ENCODE data around the gene C20orf173. TPM values are rescaled to one million over a fixed set of nuclear protein-coding genes. Genes with fewer than 3 reads are reported as not detected.

Gene C20orf173, protein sequence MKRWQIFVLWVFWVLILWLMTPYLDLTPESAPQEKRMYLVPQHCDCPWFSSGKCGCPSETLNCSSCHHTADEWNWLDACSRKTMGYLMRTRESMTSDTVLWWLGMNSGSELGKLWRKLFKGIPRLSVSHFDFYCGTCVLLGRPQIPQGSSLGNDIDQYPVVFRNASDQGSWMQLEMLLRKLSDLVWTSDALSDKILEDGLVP
- not detected for total RNA-seq

DNA sequence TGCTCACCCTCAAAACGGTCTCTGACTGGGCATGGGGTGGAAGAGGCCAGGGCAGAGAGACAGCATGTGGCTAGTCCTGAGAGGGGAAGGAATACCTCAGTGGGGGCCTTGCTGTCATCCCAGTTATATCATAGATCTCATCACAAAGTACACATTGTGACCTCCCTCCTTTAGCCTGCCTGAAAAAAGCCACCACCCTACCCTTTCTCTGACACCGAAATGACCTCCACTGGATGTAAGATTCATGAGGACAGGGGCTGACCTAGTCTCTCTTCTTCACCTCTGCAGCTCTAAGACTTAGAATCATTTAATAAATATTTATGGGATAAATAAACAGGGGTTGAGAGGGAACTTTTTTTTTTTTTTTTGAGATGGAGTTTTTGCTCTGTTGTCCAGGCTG, at the start of gene C20orf173:
C20orf173 (minus strand) TSS at position 101 of the 400 bp plus-strand sequence. CDS start 279 bp downstream, outside the sequence.
- H3K4me3 Mint-ChIP-seq: no peak within 1 kb of the TSS
- ATAC-seq (replicated peaks): no peak
- H3K36me3 Mint-ChIP-seq (ENCODE audit: low read depth): no peaks in the 10 kb centered on the region
- no peaks in the 10 kb centered on the region for H3K4me1 Mint-ChIP-seq
- no peak within 1 kb of the TSS for H3K27ac Mint-ChIP-seq
- H3K9me3 Mint-ChIP-seq: no peaks in the 10 kb centered on the region
- no peaks in the 10 kb centered on the region for H3K27me3 Mint-ChIP-seq

- Mint-ChIP-seq H3K27ac (no peak overlapping the region), H3K4me1 (no peaks in the 10 kb centered on the region), H3K4me3 (no peak overlapping the region), H3K36me3 (ENCODE audit: low read depth) (no peaks in the 10 kb centered on the region), H3K9me3 (no peaks in the 10 kb centered on the region), H3K27me3 (peaks cover 4% of the 10 kb centered on the region)
- no peak for ATAC-seq (replicated peaks)
Measured at GRCh38 chr20:35579196-35579595, 49.7 kb upstream of the C20orf173 start.

DNA sequence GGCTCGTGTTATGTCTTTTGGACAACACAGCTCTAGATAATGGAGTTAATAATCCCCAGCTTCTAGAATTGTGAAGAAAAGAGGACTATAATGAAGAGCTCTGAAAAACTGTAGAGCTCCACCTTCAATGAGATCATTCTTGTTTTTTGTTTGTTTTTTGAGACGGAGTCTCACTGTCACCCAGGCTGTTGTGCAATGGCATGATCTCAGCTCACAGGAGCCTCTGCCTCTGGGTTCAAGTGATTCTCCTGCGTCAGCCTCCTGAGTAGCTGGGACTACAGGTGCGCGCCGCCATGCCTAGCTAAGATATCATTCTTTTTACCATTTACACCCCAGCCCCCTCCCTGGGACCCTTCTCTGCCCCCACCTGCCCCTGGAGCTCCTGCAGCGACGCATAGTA, 49.0 kb upstream of the C20orf173 start:
- Mint-ChIP-seq H3K4me3 (no peak overlapping the region), H3K27me3 (peaks cover 4% of the 10 kb centered on the region)
- ATAC-seq (replicated peaks): no peak

DNA sequence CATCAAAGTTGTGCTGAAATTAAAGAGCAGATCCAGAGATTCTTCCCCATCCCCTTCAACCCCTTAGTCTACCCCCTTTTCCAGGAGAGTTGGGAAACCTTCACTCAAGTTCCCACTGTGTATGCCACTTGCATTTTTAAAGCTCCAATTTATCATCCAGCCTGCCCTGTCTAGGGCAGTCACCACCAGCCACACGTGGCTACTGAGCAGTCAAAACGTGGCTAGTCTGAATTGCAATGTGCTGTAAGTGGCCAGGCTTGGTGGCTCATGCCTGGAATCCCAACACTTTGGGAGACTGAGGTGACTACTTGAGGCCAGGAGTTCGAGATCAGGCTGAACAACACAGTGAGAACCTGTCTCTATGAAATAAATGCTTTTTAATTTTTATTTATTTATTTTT, 47.4 kb upstream of the C20orf173 start:
- Mint-ChIP-seq H3K36me3 (ENCODE audit: low read depth) (no peaks in the 10 kb centered on the region), H3K4me1 (no peaks in the 10 kb centered on the region), H3K27me3 (no peaks in the 10 kb centered on the region), H3K27ac (no peak overlapping the region), H3K4me3 (no peak overlapping the region), H3K9me3 (peaks cover 4% of the 10 kb centered on the region)
- ATAC-seq (replicated peaks): no peak

More for the DNA sequence above, 49.0 kb upstream of the C20orf173 start:
- H3K36me3 Mint-ChIP-seq (ENCODE audit: low read depth): no peaks in the 10 kb centered on the region
- no peak overlapping the region for H3K27ac Mint-ChIP-seq
- H3K9me3 Mint-ChIP-seq: no peaks in the 10 kb centered on the region
- no peaks in the 10 kb centered on the region for H3K4me1 Mint-ChIP-seq

- Mint-ChIP-seq H3K4me3 (no peak overlapping the region), H3K9me3 (peaks cover 4% of the 10 kb centered on the region), H3K27me3 (no peaks in the 10 kb centered on the region), H3K36me3 (ENCODE audit: low read depth) (no peaks in the 10 kb centered on the region), H3K4me1 (no peaks in the 10 kb centered on the region), H3K27ac (no peak overlapping the region)
- no peak for ATAC-seq (replicated peaks)
Measured at GRCh38 chr20:35575958-35576357, 46.5 kb upstream of the C20orf173 start.

GRCh38 chr20:35572838-35573237, 43.4 kb upstream of the C20orf173 start:
- Mint-ChIP-seq H3K27ac (no peak overlapping the region), H3K4me3 (no peak overlapping the region), H3K4me1 (no peaks in the 10 kb centered on the region), H3K36me3 (ENCODE audit: low read depth) (no peaks in the 10 kb centered on the region), H3K27me3 (no peaks in the 10 kb centered on the region), H3K9me3 (peaks cover 4% of the 10 kb centered on the region)
- no peak for ATAC-seq (replicated peaks)

DNA sequence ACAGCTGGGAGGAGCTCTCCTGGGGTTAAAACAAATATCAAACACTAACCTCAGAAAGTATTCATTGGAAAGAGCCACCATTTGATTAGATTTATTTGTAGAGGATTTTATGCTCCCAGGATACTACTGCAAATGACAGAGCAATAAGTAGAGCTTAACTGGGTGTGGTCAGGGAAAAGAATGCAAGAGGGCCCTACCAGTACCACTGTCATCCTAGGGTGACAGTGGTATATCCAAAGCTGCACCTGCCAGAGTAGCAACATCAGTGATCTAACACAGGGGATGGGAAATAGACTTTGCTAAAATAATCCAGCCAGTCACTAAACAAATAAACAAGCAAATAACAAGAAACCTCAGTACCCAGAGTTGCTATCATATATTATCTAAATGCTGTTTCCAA, 42.1 kb upstream of the C20orf173 start:
- no peak for ATAC-seq (replicated peaks)
- H3K9me3 Mint-ChIP-seq: peaks cover 4% of the 10 kb centered on the region
- no peak overlapping the region for H3K27ac Mint-ChIP-seq
- no peaks in the 10 kb centered on the region for H3K4me1 Mint-ChIP-seq
- no peaks in the 10 kb centered on the region for H3K27me3 Mint-ChIP-seq
- no peaks in the 10 kb centered on the region for H3K36me3 Mint-ChIP-seq (ENCODE audit: low read depth)
- no peak overlapping the region for H3K4me3 Mint-ChIP-seq

DNA sequence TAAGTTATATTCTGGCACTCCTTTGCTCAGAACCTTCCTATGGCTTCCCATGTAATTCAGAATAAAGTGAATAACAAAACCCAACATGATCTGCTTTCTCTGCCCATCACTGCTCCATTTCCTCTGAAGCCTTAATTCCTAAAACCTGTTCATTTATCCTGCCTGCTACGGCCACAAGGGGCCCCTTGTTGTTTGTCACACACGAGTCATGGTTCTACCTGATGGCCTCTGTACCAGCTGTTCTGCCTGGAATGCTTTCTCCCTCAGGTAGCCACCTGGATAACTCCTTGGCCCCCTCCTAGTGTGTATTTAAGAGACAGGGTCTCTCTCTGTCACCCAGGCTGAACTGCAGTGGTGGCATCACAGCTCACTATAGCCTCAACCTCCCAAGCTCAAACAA, 39.2 kb upstream of the C20orf173 start:
- Mint-ChIP-seq H3K4me3 (no peak overlapping the region), H3K27ac (no peak overlapping the region), H3K27me3 (no peaks in the 10 kb centered on the region), H3K9me3 (peaks cover 4% of the 10 kb centered on the region), H3K36me3 (ENCODE audit: low read depth) (no peaks in the 10 kb centered on the region), H3K4me1 (no peaks in the 10 kb centered on the region)
- no peak for ATAC-seq (replicated peaks)

DNA sequence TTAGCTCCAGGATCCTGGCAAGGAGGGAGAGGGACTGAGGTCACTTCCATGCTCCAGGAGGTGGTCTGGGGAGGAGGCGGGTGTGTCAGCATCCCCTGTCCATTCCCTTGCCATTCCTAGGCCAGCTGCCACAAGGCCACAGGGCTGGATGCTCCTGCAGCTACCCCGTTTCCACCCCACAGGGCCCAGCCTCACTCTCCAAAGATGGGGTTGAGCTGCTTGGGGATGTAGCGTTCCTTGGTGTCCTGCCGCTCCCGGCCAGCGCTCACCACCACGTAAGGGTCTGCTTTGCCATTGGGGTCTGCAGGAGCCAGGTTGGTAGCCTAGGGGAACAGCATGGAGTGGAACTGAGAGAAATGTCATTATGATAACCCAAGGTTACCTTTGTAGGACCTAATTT, 35.5 kb upstream of the C20orf173 start:
- Mint-ChIP-seq H3K27ac (no peak overlapping the region), H3K9me3 (no peaks in the 10 kb centered on the region), H3K36me3 (ENCODE audit: low read depth) (no peaks in the 10 kb centered on the region), H3K27me3 (no peaks in the 10 kb centered on the region), H3K4me1 (peaks cover 5% of the 10 kb centered on the region), H3K4me3 (no peak overlapping the region)
- no peak for ATAC-seq (replicated peaks)

DNA sequence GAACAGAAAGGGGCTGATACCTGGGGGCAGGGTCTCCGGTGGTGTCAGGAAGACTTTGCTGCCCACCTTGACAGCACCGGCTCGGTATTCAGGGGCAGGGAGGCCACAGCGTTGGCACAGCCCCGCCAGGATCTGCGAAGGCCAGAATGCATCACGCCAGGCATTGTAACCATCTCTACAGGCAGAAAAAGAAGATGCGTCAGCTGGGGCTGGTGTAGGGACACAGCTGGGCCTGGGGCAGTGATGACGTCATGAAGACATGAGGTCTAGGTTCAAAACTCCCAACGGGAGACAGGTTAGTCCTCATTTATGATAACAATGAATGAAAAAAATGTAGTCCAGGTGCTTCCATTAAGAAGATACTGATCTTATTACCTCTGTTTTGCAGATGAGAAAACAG, 34.4 kb upstream of the C20orf173 start:
- peaks cover 5% of the 10 kb centered on the region for H3K4me1 Mint-ChIP-seq
- no peaks in the 10 kb centered on the region for H3K36me3 Mint-ChIP-seq (ENCODE audit: low read depth)
- ATAC-seq (replicated peaks): no peak
- H3K27ac Mint-ChIP-seq: no peak overlapping the region
- H3K27me3 Mint-ChIP-seq: no peaks in the 10 kb centered on the region
- no peaks in the 10 kb centered on the region for H3K9me3 Mint-ChIP-seq
- no peak overlapping the region for H3K4me3 Mint-ChIP-seq

- no peak for ATAC-seq (replicated peaks)
- H3K27me3 Mint-ChIP-seq: no peaks in the 10 kb centered on the region
- H3K4me1 Mint-ChIP-seq: peaks cover 5% of the 10 kb centered on the region
- H3K9me3 Mint-ChIP-seq: no peaks in the 10 kb centered on the region
- no peak overlapping the region for H3K27ac Mint-ChIP-seq
- H3K36me3 Mint-ChIP-seq (ENCODE audit: low read depth): peaks cover 1% of the 10 kb centered on the region
- no peak overlapping the region for H3K4me3 Mint-ChIP-seq
Measured at GRCh38 chr20:35562541-35563110, 33.2 kb upstream of the C20orf173 start.

DNA sequence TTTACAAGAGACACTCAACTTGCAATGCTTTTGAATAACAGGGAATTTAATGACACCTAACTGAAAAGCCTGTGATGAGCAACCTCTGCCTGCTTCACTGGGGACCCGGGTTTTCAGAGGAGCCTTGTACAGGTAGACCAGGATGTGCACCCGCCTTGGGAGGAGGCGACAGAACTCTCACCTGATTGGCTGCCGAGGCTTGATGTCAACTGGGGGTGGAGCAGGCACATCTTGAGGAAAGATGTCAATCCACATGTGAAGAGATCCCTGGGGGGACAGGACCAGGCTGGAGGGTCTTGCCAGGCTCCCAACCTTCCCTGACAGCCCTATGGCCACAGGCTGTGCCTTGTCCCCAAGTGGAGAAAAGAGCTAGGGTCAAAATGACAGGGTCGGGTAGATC, 32.2 kb upstream of the C20orf173 start:
- Mint-ChIP-seq H3K27ac (no peak overlapping the region), H3K9me3 (no peaks in the 10 kb centered on the region), H3K27me3 (no peaks in the 10 kb centered on the region), H3K4me1 (peaks cover 5% of the 10 kb centered on the region), H3K36me3 (ENCODE audit: low read depth) (peaks cover 6% of the 10 kb centered on the region), H3K4me3 (no peak overlapping the region)
- ATAC-seq (replicated peaks): no peak

DNA sequence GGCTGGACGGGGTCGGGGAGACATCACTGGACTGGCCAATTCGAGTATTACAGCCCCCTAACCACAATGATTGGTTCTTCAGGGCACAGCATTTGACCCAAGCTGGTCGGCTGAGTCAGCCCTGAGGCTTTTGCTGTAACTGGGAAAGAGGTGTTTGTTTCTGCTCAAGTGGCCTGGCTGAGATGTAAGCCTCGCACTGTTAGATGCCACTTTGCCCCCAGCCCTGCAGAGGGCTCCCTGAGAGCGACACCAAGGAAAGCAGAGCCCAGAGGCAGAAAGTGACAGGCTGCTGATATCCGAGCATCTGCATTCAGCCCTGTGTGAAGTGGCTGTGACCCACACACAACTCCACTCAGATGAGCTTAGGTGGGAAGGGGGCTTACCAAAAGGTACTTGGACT, 31.8 kb upstream of the C20orf173 start:
- peak; percentile 44 for ATAC-seq (replicated peaks)
- H3K4me1 Mint-ChIP-seq: peaks cover 5% of the 10 kb centered on the region
- no peaks in the 10 kb centered on the region for H3K27me3 Mint-ChIP-seq
- no peak overlapping the region for H3K4me3 Mint-ChIP-seq
- no peak overlapping the region for H3K27ac Mint-ChIP-seq
- H3K9me3 Mint-ChIP-seq: no peaks in the 10 kb centered on the region
- peaks cover 10% of the 10 kb centered on the region for H3K36me3 Mint-ChIP-seq (ENCODE audit: low read depth)

- Mint-ChIP-seq H3K4me3 (no peak overlapping the region), H3K27me3 (no peaks in the 10 kb centered on the region), H3K4me1 (peaks cover 5% of the 10 kb centered on the region), H3K9me3 (no peaks in the 10 kb centered on the region), H3K36me3 (ENCODE audit: low read depth) (peaks cover 12% of the 10 kb centered on the region), H3K27ac (no peak overlapping the region)
- no peak for ATAC-seq (replicated peaks)
Measured at GRCh38 chr20:35560541-35560940, 31.1 kb upstream of the C20orf173 start.

GRCh38 chr20:35560105-35560511, 30.7 kb upstream of the C20orf173 start:
- Mint-ChIP-seq H3K9me3 (no peaks in the 10 kb centered on the region), H3K4me1 (peaks cover 5% of the 10 kb centered on the region), H3K27ac (no peak overlapping the region), H3K36me3 (ENCODE audit: low read depth) (peaks cover 12% of the 10 kb centered on the region), H3K27me3 (no peaks in the 10 kb centered on the region), H3K4me3 (no peak overlapping the region)
- no peak for ATAC-seq (replicated peaks)

All from activated T-helper 17 cell treated with anti-CD3 and anti-CD28 coated beads, Interleukin-2, amount 50 U/mL, for 72 hours (primary cell).